GM19438 (cell line): ENCODE results near the gene PLPP3.

Source experiments
- ATAC-seq: cut with Tn5 transposase; IDR thresholded peaks from one replicate; pipeline ENCODE4 v1.9.1; 2021; ENCODE audit warnings: low read depth; ENCODE audit not compliant: unreplicated experiment

The PLPP3 gene

GRCh38 chr1:56472860-56473259 is 106.5 kb downstream of the PLPP3 start:
- peak; percentile 81 for ATAC-seq

GRCh38 chr1:56469640-56470371 is 109.6 kb downstream of the PLPP3 start:
- no peak for ATAC-seq

- no peak for ATAC-seq
Observed at GRCh38 chr1:56468518-56468917, 110.8 kb downstream of the PLPP3 start.

- ATAC-seq: no peak
Observed at GRCh38 chr1:56466538-56466937, 112.8 kb downstream of the PLPP3 start.

GRCh38 chr1:56464294-56464693 is 115.1 kb downstream of the PLPP3 start:
- no peak for ATAC-seq

GRCh38 chr1:56463376-56463775 is 116.0 kb downstream of the PLPP3 start:
- no peak for ATAC-seq

GRCh38 chr1:56462209-56462608 is 117.2 kb downstream of the PLPP3 start:
- no peak for ATAC-seq

GRCh38 chr1:56461158-56462127 is 117.9 kb downstream of the PLPP3 start:
- no peak for ATAC-seq

GRCh38 chr1:56459260-56459659 is 120.1 kb downstream of the PLPP3 start:
- no peak for ATAC-seq

- no peak for ATAC-seq
Observed at GRCh38 chr1:56457756-56458375, 121.5 kb downstream of the PLPP3 start.

GRCh38 chr1:56456435-56457101 is 122.8 kb downstream of the PLPP3 start:
- ATAC-seq: no peak

GRCh38 chr1:56453417-56454078 is 125.8 kb downstream of the PLPP3 start:
- ATAC-seq: no peak

GRCh38 chr1:56453016-56453415 is 126.3 kb downstream of the PLPP3 start:
- no peak for ATAC-seq

GRCh38 chr1:56452027-56453011 is 127.0 kb downstream of the PLPP3 start:
- no peak for ATAC-seq

- ATAC-seq: no peak
Observed at GRCh38 chr1:56451491-56451890, 127.9 kb downstream of the PLPP3 start.

- ATAC-seq: no peak
Observed at GRCh38 chr1:56450004-56450666, 129.2 kb downstream of the PLPP3 start.

- ATAC-seq: no peak
Observed at GRCh38 chr1:56448529-56449300, 130.6 kb downstream of the PLPP3 start.

GRCh38 chr1:56447823-56448222 is 131.5 kb downstream of the PLPP3 start:
- no peak for ATAC-seq
